HEK293 (cell line): ENCODE data around the gene S100A14.

Source experiments
- CTCF ChIA-PET: fragments of 350-600 bp; formaldehyde crosslinking; extraction: SDS; loops from one replicate; lab custom pipeline; 2021; ENCODE audit warnings: antibody characterized with exemption; lab: Yijun Ruan, JAX
- POLR2A ChIA-PET: fragments of 300-600 bp; formaldehyde crosslinking; extraction: SDS; loops from one replicate; lab custom pipeline; 2020; ENCODE audit warnings: antibody characterized with exemption, inconsistent platforms; lab: Yijun Ruan, JAX
- H3K27ac ChIP-seq: fragments of 200-500 bp; sonication (Bioruptor generic); 2 replicates; pipeline ENCODE4 v1.5.1; 2014; ENCODE audit warnings: low read depth, low read length, control low read depth, inconsistent platforms; ENCODE audit errors: extremely low read depth
- H3K36me3 ChIP-seq, 2 experiments: fragments of 200-500 bp in 1 of 2; sonication (Bioruptor generic) in 1 of 2; 1 replicate in 1 of 2; 2 replicates in 1 of 2; pipeline ENCODE4 v1.5.1; 2014 to 2017; ENCODE audit warnings: inconsistent platforms in 2 of 2, low read length in 2 of 2; ENCODE audit not compliant: control insufficient read depth in 2 of 2, insufficient read depth in 1 of 2
- H3K4me1 ChIP-seq: fragments of 200-500 bp; sonication (Bioruptor generic); 2 replicates; pipeline ENCODE4 v1.5.1; 2014; ENCODE audit warnings: mild to moderate bottlenecking, low read length, inconsistent platforms; ENCODE audit not compliant: control insufficient read depth, insufficient read depth
- H3K4me3 ChIP-seq: 2 replicates; pipeline ENCODE4 v1.5.1; 2011; ENCODE audit warnings: low read depth, mild to moderate bottlenecking, control low read depth, low read length, moderate library complexity
- H3K9me3 ChIP-seq: fragments of 200-500 bp; sonication (Bioruptor generic); 2 replicates; pipeline ENCODE4 v1.5.1; 2014; ENCODE audit warnings: low read depth, low read length, inconsistent platforms; ENCODE audit not compliant: control insufficient read depth, insufficient read depth
- KLF9 ChIP-seq: fragments of 450-650 bp; formaldehyde crosslinking; IDR thresholded peaks from 2 replicates; pipeline ENCODE4 v1.5.1; 2016; ENCODE audit warnings: missing biosample characterization, missing genetic modification characterization, low read depth
- ZBTB20 ChIP-seq: fragments of 450-650 bp; formaldehyde crosslinking; IDR thresholded peaks from 2 replicates; pipeline ENCODE4 v1.5.1; 2016; ENCODE audit warnings: missing biosample characterization, missing genetic modification characterization
- ZBTB21 ChIP-seq: fragments of 450-650 bp; formaldehyde crosslinking; IDR thresholded peaks from 2 replicates; pipeline ENCODE4 v1.5.1; 2017; ENCODE audit warnings: missing biosample characterization, missing genetic modification characterization
- ZBTB48 ChIP-seq: fragments of 450-650 bp; formaldehyde crosslinking; IDR thresholded peaks from 2 replicates; pipeline ENCODE4 v1.5.1; 2016; ENCODE audit warnings: missing biosample characterization, missing genetic modification characterization
- ZFHX2 ChIP-seq: fragments of 450-650 bp; formaldehyde crosslinking; conservative IDR thresholded peaks from 2 replicates; pipeline ENCODE4 v1.5.1; 2016; ENCODE audit warnings: missing biosample characterization, missing genetic modification characterization
- ZIC2 ChIP-seq: fragments of 450-650 bp; formaldehyde crosslinking; IDR thresholded peaks from 2 replicates; pipeline ENCODE4 v1.5.1; 2016; ENCODE audit warnings: missing biosample characterization, missing genetic modification characterization
- ZNF19 ChIP-seq: fragments of 450-650 bp; formaldehyde crosslinking; IDR thresholded peaks from 2 replicates; pipeline ENCODE4; 2016; ENCODE audit warnings: missing biosample characterization, missing genetic modification characterization, low read depth
- ZNF202 ChIP-seq: fragments of 450-650 bp; formaldehyde crosslinking; IDR thresholded peaks from 2 replicates; pipeline ENCODE4 v1.5.1; 2016; ENCODE audit warnings: missing biosample characterization, missing genetic modification characterization, borderline replicate concordance
- ZNF274 ChIP-seq, 2 experiments: fragments of 200-500 bp in 1 of 2; fragments of 450-650 bp in 1 of 2; sonication (Bioruptor generic) in 1 of 2; formaldehyde crosslinking in 1 of 2; IDR thresholded peaks; 2 replicates each; pipeline versions ENCODE4 v1.5.1 to v1.6.1; 2014 to 2016; ENCODE audit warnings: borderline replicate concordance in 1 of 2, inconsistent platforms in 1 of 2, low read length in 1 of 2, missing biosample characterization in 1 of 2, missing genetic modification characterization in 1 of 2
- ZNF555 ChIP-seq: fragments of 450-650 bp; formaldehyde crosslinking; conservative IDR thresholded peaks from 2 replicates; pipeline ENCODE4 v1.5.1; 2017; ENCODE audit warnings: missing biosample characterization, mild to moderate bottlenecking, missing genetic modification characterization, inconsistent platforms
- ZNF658 ChIP-seq: fragments of 450-650 bp; formaldehyde crosslinking; IDR thresholded peaks from 2 replicates; pipeline ENCODE4; 2016; ENCODE audit warnings: missing biosample characterization, missing genetic modification characterization
- ZNF791 ChIP-seq: fragments of 450-650 bp; formaldehyde crosslinking; IDR thresholded peaks from 2 replicates; pipeline ENCODE4 v1.5.1; 2016; ENCODE audit warnings: missing biosample characterization, missing genetic modification characterization
- ZNF792 ChIP-seq: fragments of 450-650 bp; formaldehyde crosslinking; IDR thresholded peaks from 2 replicates; pipeline ENCODE4 v1.5.1; 2016; ENCODE audit warnings: missing biosample characterization, missing genetic modification characterization
- TF ChIP-seq, protein P1 (sequence below): fragments of 450-650 bp; formaldehyde crosslinking; IDR thresholded peaks from 2 replicates; pipeline ENCODE4 v1.5.1; 2016; ENCODE audit warnings: missing biosample characterization, missing genetic modification characterization
- TF ChIP-seq, protein P2 (sequence below): fragments of 450-650 bp; formaldehyde crosslinking; IDR thresholded peaks from 2 replicates; pipeline ENCODE4 v1.5.1; 2016; ENCODE audit warnings: missing biosample characterization, missing genetic modification characterization
- TF ChIP-seq, protein P3 (sequence below): fragments of 450-650 bp; formaldehyde crosslinking; IDR thresholded peaks from 2 replicates; pipeline ENCODE4 v1.5.0; 2017; ENCODE audit warnings: missing biosample characterization, missing genetic modification characterization, borderline replicate concordance
- TF ChIP-seq, protein P4 (sequence below): fragments of 450-650 bp; formaldehyde crosslinking; IDR thresholded peaks from 2 replicates; pipeline ENCODE4 v1.5.1; 2016; ENCODE audit warnings: missing biosample characterization, missing genetic modification characterization
- TF ChIP-seq, protein P5 (sequence below): fragments of 450-650 bp; formaldehyde crosslinking; IDR thresholded peaks from 2 replicates; pipeline ENCODE4 v1.5.1; 2016; ENCODE audit warnings: missing biosample characterization, missing genetic modification characterization
- TF ChIP-seq, protein P6 (sequence below): fragments of 450-650 bp; formaldehyde crosslinking; IDR thresholded peaks from 2 replicates; pipeline ENCODE4 v1.5.1; 2017; ENCODE audit warnings: missing biosample characterization, missing genetic modification characterization

Gene S100A14

DNA sequence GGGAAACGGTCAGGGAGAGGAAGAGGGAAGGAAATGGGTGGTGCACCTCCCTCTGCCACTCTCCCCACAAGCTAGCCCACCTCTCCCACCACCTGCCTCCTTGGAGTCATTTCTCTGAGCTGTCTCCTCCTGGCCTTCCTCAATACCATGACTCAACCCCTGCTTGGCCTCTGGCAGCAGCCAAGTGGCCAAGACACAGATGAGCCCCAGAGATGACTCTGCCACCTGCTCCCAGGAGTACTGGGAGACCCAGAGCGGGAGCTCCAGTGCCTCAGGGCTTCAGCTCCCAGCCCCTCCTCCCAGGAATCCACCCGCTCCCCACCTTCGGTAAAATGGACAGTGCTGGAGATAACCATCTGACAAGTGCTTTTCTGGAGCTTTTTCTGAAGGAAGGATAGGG is 5.8 kb downstream of the S100A14 start (continued):
- TF ChIP-seq, protein P1, sequence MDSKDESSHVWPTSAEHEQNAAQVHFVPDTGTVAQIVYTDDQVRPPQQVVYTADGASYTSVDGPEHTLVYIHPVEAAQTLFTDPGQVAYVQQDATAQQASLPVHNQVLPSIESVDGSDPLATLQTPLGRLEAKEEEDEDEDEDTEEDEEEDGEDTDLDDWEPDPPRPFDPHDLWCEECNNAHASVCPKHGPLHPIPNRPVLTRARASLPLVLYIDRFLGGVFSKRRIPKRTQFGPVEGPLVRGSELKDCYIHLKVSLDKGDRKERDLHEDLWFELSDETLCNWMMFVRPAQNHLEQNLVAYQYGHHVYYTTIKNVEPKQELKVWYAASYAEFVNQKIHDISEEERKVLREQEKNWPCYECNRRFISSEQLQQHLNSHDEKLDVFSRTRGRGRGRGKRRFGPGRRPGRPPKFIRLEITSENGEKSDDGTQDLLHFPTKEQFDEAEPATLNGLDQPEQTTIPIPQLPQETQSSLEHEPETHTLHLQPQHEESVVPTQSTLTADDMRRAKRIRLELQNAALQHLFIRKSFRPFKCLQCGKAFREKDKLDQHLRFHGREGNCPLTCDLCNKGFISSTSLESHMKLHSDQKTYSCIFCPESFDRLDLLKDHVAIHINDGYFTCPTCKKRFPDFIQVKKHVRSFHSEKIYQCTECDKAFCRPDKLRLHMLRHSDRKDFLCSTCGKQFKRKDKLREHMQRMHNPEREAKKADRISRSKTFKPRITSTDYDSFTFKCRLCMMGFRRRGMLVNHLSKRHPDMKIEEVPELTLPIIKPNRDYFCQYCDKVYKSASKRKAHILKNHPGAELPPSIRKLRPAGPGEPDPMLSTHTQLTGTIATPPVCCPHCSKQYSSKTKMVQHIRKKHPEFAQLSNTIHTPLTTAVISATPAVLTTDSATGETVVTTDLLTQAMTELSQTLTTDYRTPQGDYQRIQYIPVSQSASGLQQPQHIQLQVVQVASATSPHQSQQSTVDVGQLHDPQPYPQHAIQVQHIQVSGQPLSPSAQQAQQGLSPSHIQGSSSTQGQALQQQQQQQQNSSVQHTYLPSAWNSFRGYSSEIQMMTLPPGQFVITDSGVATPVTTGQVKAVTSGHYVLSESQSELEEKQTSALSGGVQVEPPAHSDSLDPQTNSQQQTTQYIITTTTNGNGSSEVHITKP (tag by site-specific recombination) = no peak
- TF ChIP-seq ZNF555 (tag by site-specific recombination) = no peak
- no peak for TF ChIP-seq ZNF792 (tag by site-specific recombination)
- TF ChIP-seq ZFHX2 (tag by site-specific recombination) = no peak
- TF ChIP-seq, protein P2, sequence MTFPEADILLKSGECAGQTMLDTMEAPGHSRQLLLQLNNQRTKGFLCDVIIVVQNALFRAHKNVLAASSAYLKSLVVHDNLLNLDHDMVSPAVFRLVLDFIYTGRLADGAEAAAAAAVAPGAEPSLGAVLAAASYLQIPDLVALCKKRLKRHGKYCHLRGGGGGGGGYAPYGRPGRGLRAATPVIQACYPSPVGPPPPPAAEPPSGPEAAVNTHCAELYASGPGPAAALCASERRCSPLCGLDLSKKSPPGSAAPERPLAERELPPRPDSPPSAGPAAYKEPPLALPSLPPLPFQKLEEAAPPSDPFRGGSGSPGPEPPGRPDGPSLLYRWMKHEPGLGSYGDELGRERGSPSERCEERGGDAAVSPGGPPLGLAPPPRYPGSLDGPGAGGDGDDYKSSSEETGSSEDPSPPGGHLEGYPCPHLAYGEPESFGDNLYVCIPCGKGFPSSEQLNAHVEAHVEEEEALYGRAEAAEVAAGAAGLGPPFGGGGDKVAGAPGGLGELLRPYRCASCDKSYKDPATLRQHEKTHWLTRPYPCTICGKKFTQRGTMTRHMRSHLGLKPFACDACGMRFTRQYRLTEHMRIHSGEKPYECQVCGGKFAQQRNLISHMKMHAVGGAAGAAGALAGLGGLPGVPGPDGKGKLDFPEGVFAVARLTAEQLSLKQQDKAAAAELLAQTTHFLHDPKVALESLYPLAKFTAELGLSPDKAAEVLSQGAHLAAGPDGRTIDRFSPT (tag by site-specific recombination) = no peak
- no peak for TF ChIP-seq ZNF658 (tag by site-specific recombination)
- TF ChIP-seq ZNF791 = no peak
- TF ChIP-seq ZBTB20 (tag by site-specific recombination) = no peak
- TF ChIP-seq, protein P3, sequence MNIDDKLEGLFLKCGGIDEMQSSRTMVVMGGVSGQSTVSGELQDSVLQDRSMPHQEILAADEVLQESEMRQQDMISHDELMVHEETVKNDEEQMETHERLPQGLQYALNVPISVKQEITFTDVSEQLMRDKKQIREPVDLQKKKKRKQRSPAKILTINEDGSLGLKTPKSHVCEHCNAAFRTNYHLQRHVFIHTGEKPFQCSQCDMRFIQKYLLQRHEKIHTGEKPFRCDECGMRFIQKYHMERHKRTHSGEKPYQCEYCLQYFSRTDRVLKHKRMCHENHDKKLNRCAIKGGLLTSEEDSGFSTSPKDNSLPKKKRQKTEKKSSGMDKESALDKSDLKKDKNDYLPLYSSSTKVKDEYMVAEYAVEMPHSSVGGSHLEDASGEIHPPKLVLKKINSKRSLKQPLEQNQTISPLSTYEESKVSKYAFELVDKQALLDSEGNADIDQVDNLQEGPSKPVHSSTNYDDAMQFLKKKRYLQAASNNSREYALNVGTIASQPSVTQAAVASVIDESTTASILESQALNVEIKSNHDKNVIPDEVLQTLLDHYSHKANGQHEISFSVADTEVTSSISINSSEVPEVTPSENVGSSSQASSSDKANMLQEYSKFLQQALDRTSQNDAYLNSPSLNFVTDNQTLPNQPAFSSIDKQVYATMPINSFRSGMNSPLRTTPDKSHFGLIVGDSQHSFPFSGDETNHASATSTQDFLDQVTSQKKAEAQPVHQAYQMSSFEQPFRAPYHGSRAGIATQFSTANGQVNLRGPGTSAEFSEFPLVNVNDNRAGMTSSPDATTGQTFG (tag by site-specific recombination) = no peak
- TF ChIP-seq, protein P4, sequence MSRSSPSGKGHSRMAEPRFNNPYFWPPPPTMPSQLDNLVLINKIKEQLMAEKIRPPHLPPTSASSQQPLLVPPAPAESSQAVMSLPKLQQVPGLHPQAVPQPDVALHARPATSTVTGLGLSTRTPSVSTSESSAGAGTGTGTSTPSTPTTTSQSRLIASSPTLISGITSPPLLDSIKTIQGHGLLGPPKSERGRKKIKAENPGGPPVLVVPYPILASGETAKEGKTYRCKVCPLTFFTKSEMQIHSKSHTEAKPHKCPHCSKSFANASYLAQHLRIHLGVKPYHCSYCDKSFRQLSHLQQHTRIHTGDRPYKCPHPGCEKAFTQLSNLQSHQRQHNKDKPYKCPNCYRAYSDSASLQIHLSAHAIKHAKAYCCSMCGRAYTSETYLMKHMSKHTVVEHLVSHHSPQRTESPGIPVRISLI = no peak
- TF ChIP-seq, protein P5, sequence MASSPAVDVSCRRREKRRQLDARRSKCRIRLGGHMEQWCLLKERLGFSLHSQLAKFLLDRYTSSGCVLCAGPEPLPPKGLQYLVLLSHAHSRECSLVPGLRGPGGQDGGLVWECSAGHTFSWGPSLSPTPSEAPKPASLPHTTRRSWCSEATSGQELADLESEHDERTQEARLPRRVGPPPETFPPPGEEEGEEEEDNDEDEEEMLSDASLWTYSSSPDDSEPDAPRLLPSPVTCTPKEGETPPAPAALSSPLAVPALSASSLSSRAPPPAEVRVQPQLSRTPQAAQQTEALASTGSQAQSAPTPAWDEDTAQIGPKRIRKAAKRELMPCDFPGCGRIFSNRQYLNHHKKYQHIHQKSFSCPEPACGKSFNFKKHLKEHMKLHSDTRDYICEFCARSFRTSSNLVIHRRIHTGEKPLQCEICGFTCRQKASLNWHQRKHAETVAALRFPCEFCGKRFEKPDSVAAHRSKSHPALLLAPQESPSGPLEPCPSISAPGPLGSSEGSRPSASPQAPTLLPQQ (tag by site-specific recombination) = no peak
- TF ChIP-seq ZNF202 (tag by site-specific recombination) = no peak
- TF ChIP-seq, all 188 proteins: peak for 3

DNA sequence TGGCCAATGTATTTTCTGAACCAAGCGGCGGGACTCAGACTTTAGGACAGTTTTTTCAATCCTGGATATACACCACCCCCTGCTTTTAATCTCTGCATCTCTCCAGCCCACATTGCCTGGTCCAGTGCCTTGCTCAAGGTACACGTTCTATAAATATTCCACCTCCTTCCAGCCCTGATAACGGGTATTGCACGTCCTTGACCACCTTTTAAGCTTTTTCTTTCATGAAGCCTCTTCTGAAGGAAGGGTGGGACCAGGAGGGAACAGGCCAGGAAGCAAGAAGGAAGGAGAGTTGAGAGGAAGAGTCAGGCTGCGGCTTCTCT is 6.6 kb downstream of the S100A14 start:
- TF ChIP-seq ZBTB48 (tag by site-specific recombination) = no peak
- TF ChIP-seq ZIC2 (tag by site-specific recombination) = no peak
- TF ChIP-seq KLF9 (tag by site-specific recombination) = no peak
- no peak for TF ChIP-seq ZNF202 (tag by site-specific recombination)
- no peak for TF ChIP-seq ZBTB21 (tag by site-specific recombination)
- TF ChIP-seq, protein P6, sequence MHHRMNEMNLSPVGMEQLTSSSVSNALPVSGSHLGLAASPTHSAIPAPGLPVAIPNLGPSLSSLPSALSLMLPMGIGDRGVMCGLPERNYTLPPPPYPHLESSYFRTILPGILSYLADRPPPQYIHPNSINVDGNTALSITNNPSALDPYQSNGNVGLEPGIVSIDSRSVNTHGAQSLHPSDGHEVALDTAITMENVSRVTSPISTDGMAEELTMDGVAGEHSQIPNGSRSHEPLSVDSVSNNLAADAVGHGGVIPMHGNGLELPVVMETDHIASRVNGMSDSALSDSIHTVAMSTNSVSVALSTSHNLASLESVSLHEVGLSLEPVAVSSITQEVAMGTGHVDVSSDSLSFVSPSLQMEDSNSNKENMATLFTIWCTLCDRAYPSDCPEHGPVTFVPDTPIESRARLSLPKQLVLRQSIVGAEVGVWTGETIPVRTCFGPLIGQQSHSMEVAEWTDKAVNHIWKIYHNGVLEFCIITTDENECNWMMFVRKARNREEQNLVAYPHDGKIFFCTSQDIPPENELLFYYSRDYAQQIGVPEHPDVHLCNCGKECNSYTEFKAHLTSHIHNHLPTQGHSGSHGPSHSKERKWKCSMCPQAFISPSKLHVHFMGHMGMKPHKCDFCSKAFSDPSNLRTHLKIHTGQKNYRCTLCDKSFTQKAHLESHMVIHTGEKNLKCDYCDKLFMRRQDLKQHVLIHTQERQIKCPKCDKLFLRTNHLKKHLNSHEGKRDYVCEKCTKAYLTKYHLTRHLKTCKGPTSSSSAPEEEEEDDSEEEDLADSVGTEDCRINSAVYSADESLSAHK (tag by site-specific recombination) = no peak
- no peak for TF ChIP-seq ZNF274 (IDR thresholded peaks at IDR 0.05; ENCODE audit: low read length)
- TF ChIP-seq ZNF274 (tag by site-specific recombination; IDR thresholded peaks at IDR 0.05; ENCODE audit: borderline replicate concordance) = no peak
- no peak for TF ChIP-seq ZNF19 (tag by site-specific recombination)
- TF ChIP-seq, all 188 proteins: peak for 0
- Histone ChIP-seq H3K4me3 (no peak overlapping the region), H3K36me3 (no peaks in the 10 kb centered on the region), H3K4me1 (no peaks in the 10 kb centered on the region), H3K27ac (no peak overlapping the region), H3K9me3 (no peaks in the 10 kb centered on the region)
- ChIA-PET POLR2A (interaction anchor here (3.3 kb wide), 1 partner anchor 17 kb away, joined by 10 read pairs; the partner anchor contains the start of gene S100A13), CTCF (interaction anchor here (0.6 to 1.3 kb wide), 2 partner anchors 13 to 630 kb away, joined by 3 read pairs; no protein-coding TSS in a partner anchor)
